ENCODE data around the gene PCDHA1. TPM values are rescaled to one million over a fixed set of nuclear protein-coding genes. Genes with fewer than 3 reads are reported as not detected.

Gene PCDHA1
- polyA plus RNA-seq, 1 experiment, result 0.12 TPM

GRCh38 chr5:140964356-140964755 lies 178.4 kb downstream of the PCDHA1 start:
- CTCF ChIA-PET, result no interaction called here
- H3K36me3 ChIP-seq (ENCODE audit: control insufficient read depth, insufficient read depth, low read length), result no peaks in the 10 kb centered on the region
- TF ChIP-seq CTCF (IDR thresholded peaks at IDR 0.05; ENCODE audit: insufficient read depth, low read depth, low read length), result no peak
- H3K4me3 ChIP-seq (ENCODE audit: low read depth, low read length), result no peak overlapping the region
- H3K27me3 ChIP-seq (ENCODE audit: control insufficient read depth, insufficient read depth, low read length), result no peaks in the 10 kb centered on the region
- no peak for DNase-seq (ENCODE audit: low read depth)
- POLR2A ChIA-PET, result no interaction called here

- no peaks in the 10 kb centered on the region for H3K36me3 ChIP-seq (ENCODE audit: control insufficient read depth, insufficient read depth, low read length)
- no peaks in the 10 kb centered on the region for H3K27me3 ChIP-seq (ENCODE audit: control insufficient read depth, insufficient read depth, low read length)
- TF ChIP-seq CTCF (IDR thresholded peaks at IDR 0.05; ENCODE audit: insufficient read depth, low read depth, low read length), result no peak
- DNase-seq (ENCODE audit: low read depth), result no peak
- peak overlapping the region; percentile 31; the same call in 1 of the 2 replicates for H3K4me3 ChIP-seq (ENCODE audit: low read depth, low read length)
- POLR2A ChIA-PET, result no interaction called here
- CTCF ChIA-PET, result no interaction called here
Measured at GRCh38 chr5:140965905-140966292, 180.0 kb downstream of the PCDHA1 start.

- POLR2A ChIA-PET, result no interaction called here
- no peak for DNase-seq (ENCODE audit: low read depth)
Measured at GRCh38 chr5:140966293-140967225, 180.6 kb downstream of the PCDHA1 start, which contains the start of gene PCDHAC2. Gene PCDHAC2, plus strand, starts transcription at chr5:140966476. Its CDS starts 291 bp downstream, at chr5:140966767.

GRCh38 chr5:140967226-140967893 lies 181.4 kb downstream of the PCDHA1 start:
- no peak for TF ChIP-seq CTCF (IDR thresholded peaks at IDR 0.05; ENCODE audit: insufficient read depth, low read depth, low read length)

More at GRCh38 chr5:140966293-140967225, 180.6 kb downstream of the PCDHA1 start, which contains the start of gene PCDHAC2:
- TF ChIP-seq CTCF (IDR thresholded peaks at IDR 0.05; ENCODE audit: insufficient read depth, low read depth, low read length), result no peak
- peak within 1 kb of the TSS; percentile 31 for H3K4me3 ChIP-seq (ENCODE audit: low read depth, low read length)
- no peaks in the 10 kb centered on the region for H3K27me3 ChIP-seq (ENCODE audit: control insufficient read depth, insufficient read depth, low read length)
- H3K36me3 ChIP-seq (ENCODE audit: control insufficient read depth, insufficient read depth, low read length), result no peaks in the 10 kb centered on the region
- CTCF ChIA-PET, result interaction anchor here (0.6 to 1.1 kb wide), 2 partner anchors 12 to 112 kb away, joined by 3 to 4 read pairs; no protein-coding TSS in a partner anchor

GRCh38 chr5:140969880-140970279 lies 183.9 kb downstream of the PCDHA1 start:
- Histone ChIP-seq H3K36me3 (ENCODE audit: control insufficient read depth, insufficient read depth, low read length) (no peaks in the 10 kb centered on the region), H3K27me3 (ENCODE audit: control insufficient read depth, insufficient read depth, low read length) (no peaks in the 10 kb centered on the region), H3K4me3 (ENCODE audit: low read depth, low read length) (no peak overlapping the region)
- CTCF ChIA-PET, result no interaction called here
- no peak for TF ChIP-seq CTCF (IDR thresholded peaks at IDR 0.05; ENCODE audit: insufficient read depth, low read depth, low read length)
- POLR2A ChIA-PET, result no interaction called here
- DNase-seq (ENCODE audit: low read depth), result no peak

More at GRCh38 chr5:140967226-140967893, 181.4 kb downstream of the PCDHA1 start:
- Histone ChIP-seq H3K36me3 (ENCODE audit: control insufficient read depth, insufficient read depth, low read length) (no peaks in the 10 kb centered on the region), H3K4me3 (ENCODE audit: low read depth, low read length) (no peak overlapping the region), H3K27me3 (ENCODE audit: control insufficient read depth, insufficient read depth, low read length) (no peaks in the 10 kb centered on the region)
- no peak for DNase-seq (ENCODE audit: low read depth)
- CTCF ChIA-PET, result interaction anchor here (0.6 to 1.1 kb wide), 3 partner anchors 11 to 111 kb away, joined by 3 to 4 read pairs (median 3); no protein-coding TSS in a partner anchor
- POLR2A ChIA-PET, result no interaction called here

All from BJ (cell line).